ENCODE data around the gene ADCY2.

DNA sequence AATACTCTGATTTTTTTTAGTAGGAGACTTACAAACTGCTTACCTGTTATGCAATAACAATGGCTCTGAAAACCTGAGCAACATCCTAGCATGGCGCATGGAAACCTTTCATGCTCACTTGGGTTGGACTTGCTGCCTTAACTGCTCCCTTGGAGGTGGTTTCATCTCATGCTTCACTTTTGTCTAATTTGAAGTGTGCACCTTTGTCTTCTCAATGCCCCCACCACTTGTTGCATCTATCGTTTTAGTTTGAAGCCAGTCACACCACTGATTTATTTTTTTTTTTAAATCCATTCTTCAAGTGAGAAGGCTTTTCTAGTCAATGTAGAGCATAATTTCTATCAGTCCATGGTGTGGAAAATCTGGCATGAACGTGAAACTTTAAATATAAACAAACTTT lies 391.8 kb downstream of the ADCY2 start:
- TF ChIP-seq POLR2AphosphoS5 (IDR thresholded peaks at IDR 0.05; ENCODE audit: low read depth, low read length): no peak
- TF ChIP-seq, protein P1, sequence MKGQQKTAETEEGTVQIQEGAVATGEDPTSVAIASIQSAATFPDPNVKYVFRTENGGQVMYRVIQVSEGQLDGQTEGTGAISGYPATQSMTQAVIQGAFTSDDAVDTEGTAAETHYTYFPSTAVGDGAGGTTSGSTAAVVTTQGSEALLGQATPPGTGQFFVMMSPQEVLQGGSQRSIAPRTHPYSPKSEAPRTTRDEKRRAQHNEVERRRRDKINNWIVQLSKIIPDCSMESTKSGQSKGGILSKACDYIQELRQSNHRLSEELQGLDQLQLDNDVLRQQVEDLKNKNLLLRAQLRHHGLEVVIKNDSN (IDR thresholded peaks at IDR 0.05; ENCODE audit: borderline replicate concordance, low read depth): no peak
- TF ChIP-seq, protein P2, sequence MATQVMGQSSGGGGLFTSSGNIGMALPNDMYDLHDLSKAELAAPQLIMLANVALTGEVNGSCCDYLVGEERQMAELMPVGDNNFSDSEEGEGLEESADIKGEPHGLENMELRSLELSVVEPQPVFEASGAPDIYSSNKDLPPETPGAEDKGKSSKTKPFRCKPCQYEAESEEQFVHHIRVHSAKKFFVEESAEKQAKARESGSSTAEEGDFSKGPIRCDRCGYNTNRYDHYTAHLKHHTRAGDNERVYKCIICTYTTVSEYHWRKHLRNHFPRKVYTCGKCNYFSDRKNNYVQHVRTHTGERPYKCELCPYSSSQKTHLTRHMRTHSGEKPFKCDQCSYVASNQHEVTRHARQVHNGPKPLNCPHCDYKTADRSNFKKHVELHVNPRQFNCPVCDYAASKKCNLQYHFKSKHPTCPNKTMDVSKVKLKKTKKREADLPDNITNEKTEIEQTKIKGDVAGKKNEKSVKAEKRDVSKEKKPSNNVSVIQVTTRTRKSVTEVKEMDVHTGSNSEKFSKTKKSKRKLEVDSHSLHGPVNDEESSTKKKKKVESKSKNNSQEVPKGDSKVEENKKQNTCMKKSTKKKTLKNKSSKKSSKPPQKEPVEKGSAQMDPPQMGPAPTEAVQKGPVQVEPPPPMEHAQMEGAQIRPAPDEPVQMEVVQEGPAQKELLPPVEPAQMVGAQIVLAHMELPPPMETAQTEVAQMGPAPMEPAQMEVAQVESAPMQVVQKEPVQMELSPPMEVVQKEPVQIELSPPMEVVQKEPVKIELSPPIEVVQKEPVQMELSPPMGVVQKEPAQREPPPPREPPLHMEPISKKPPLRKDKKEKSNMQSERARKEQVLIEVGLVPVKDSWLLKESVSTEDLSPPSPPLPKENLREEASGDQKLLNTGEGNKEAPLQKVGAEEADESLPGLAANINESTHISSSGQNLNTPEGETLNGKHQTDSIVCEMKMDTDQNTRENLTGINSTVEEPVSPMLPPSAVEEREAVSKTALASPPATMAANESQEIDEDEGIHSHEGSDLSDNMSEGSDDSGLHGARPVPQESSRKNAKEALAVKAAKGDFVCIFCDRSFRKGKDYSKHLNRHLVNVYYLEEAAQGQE (IDR thresholded peaks at IDR 0.05; ENCODE audit: low read depth, low read length): no peak
- no peak for TF ChIP-seq GABPA (IDR thresholded peaks at IDR 0.05; ENCODE audit: low read depth)
- TF ChIP-seq FOXM1 (IDR thresholded peaks at IDR 0.05; ENCODE audit: low read depth): no peak
- no peak for TF ChIP-seq TAF1 (IDR thresholded peaks at IDR 0.05; ENCODE audit: borderline replicate concordance, low read depth, low read length)
- TF ChIP-seq, protein P3, sequence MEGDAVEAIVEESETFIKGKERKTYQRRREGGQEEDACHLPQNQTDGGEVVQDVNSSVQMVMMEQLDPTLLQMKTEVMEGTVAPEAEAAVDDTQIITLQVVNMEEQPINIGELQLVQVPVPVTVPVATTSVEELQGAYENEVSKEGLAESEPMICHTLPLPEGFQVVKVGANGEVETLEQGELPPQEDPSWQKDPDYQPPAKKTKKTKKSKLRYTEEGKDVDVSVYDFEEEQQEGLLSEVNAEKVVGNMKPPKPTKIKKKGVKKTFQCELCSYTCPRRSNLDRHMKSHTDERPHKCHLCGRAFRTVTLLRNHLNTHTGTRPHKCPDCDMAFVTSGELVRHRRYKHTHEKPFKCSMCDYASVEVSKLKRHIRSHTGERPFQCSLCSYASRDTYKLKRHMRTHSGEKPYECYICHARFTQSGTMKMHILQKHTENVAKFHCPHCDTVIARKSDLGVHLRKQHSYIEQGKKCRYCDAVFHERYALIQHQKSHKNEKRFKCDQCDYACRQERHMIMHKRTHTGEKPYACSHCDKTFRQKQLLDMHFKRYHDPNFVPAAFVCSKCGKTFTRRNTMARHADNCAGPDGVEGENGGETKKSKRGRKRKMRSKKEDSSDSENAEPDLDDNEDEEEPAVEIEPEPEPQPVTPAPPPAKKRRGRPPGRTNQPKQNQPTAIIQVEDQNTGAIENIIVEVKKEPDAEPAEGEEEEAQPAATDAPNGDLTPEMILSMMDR (IDR thresholded peaks at IDR 0.05): no peak

All from SK-N-SH (cell line).